GM12801 (cell line): Measurements from ENCODE around the gene LDLRAD4.

Experiments used
- CTCF ChIP-seq: IDR thresholded peaks from one replicate; pipeline ENCODE4 v1.5.1; 2011; ENCODE audit warnings: control low read depth; ENCODE audit not compliant: insufficient read length; ENCODE audit errors: extremely low read depth

LDLRAD4 gene

GRCh38 chr18:13265008-13265910, 46.7 kb downstream of the LDLRAD4 start:
- TF ChIP-seq CTCF: no peak

- no peak for TF ChIP-seq CTCF
Measured at GRCh38 chr18:13265911-13266217, 47.3 kb downstream of the LDLRAD4 start.

- no peak for TF ChIP-seq CTCF
Measured at GRCh38 chr18:13266218-13267100, 47.9 kb downstream of the LDLRAD4 start.

- no peak for TF ChIP-seq CTCF
Measured at GRCh38 chr18:13267431-13267873, 48.9 kb downstream of the LDLRAD4 start.

- no peak for TF ChIP-seq CTCF
Measured at GRCh38 chr18:13268158-13269012, 49.8 kb downstream of the LDLRAD4 start.

- TF ChIP-seq CTCF: no peak
Measured at GRCh38 chr18:13269013-13269280, 50.4 kb downstream of the LDLRAD4 start.

- no peak for TF ChIP-seq CTCF
Measured at GRCh38 chr18:13269521-13270011, 51.0 kb downstream of the LDLRAD4 start.
